Type B pancreatic cell (in vitro differentiated cells): ENCODE data around the gene SMAD7. TPM values are rescaled to one million over a fixed set of nuclear protein-coding genes. Genes with fewer than 3 reads are reported as not detected.

Experiments
- DNase-seq: peaks from one replicate; pipeline ENCODE4 v3.0.0; 2021; ENCODE audit warnings: mixed read lengths; ENCODE audit not compliant: unreplicated experiment; ENCODE audit errors: extremely low spot score
- H3K27ac Mint-ChIP-seq: 2 replicates; pipeline ENCODE4 v1.8.0; 2021; ENCODE audit warnings: mild to moderate bottlenecking, mixed read lengths
- H3K27me3 Mint-ChIP-seq: 2 replicates; pipeline ENCODE4 v1.8.0; 2021; ENCODE audit warnings: mixed read lengths
- H3K36me3 Mint-ChIP-seq: 2 replicates; pipeline ENCODE4 v1.8.0; 2021; ENCODE audit warnings: mixed read lengths
- H3K4me1 Mint-ChIP-seq: one replicate; pipeline ENCODE4 v1.8.0; 2021; ENCODE audit warnings: mixed read lengths; ENCODE audit not compliant: unreplicated experiment
- H3K4me3 Mint-ChIP-seq: 2 replicates; pipeline ENCODE4 v1.8.0; 2021; ENCODE audit warnings: mild to moderate bottlenecking, mixed read lengths
- H3K9me3 Mint-ChIP-seq: 2 replicates; pipeline ENCODE4 v1.8.0; 2021; ENCODE audit warnings: mixed read lengths
- CTCF ChIP-seq: fragments of 200-600 bp; sonication (generic); conservative IDR thresholded peaks from 2 replicates; pipeline ENCODE4 v1.5.0; 2021; ENCODE audit warnings: antibody characterized with exemption, mild to moderate bottlenecking
- total RNA-seq: library from RNA; stranded (reverse); gene quantifications from 2 replicates; pipeline ENCODE4 v1.2.1, GENCODE V29; 2021; ENCODE audit warnings: low replicate concordance

The SMAD7 gene
- total RNA-seq, 1 donor from 2014 or later: 17.8 TPM

DNA sequence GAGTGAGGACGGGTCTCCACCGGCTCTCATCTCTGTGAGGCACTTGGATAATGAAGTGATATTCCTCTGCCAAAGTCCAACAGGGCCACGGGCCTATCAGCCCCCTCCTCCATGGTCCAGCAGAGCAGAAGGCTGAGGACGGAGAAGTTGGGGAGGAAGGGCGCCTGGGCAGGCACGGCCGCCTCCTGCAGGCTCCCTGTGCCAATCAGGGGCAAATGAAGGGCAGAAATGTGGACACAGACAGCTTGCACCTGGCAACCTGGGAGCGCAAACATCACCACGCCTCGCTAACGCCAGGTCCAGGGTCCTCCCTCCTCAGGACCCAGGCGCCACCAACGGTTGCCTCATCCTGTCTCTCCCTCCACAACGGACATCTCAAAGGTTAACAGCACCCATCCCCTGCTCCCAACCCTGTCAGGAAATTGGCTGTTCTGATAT is 24.3 kb downstream of the SMAD7 start:
- no peak for TF ChIP-seq CTCF
- Mint-ChIP-seq H3K36me3 (peaks cover 13% of the 10 kb centered on the region), H3K27me3 (no peaks in the 10 kb centered on the region), H3K4me1 (peaks cover 76% of the 10 kb centered on the region), H3K4me3 (no peak overlapping the region), H3K27ac (peak overlapping the region; percentile 62), H3K9me3 (no peaks in the 10 kb centered on the region)
- DNase-seq: no peak

GRCh38 chr18:48925491-48925780 is 25.3 kb downstream of the SMAD7 start:
- H3K9me3 Mint-ChIP-seq: no peaks in the 10 kb centered on the region

DNA sequence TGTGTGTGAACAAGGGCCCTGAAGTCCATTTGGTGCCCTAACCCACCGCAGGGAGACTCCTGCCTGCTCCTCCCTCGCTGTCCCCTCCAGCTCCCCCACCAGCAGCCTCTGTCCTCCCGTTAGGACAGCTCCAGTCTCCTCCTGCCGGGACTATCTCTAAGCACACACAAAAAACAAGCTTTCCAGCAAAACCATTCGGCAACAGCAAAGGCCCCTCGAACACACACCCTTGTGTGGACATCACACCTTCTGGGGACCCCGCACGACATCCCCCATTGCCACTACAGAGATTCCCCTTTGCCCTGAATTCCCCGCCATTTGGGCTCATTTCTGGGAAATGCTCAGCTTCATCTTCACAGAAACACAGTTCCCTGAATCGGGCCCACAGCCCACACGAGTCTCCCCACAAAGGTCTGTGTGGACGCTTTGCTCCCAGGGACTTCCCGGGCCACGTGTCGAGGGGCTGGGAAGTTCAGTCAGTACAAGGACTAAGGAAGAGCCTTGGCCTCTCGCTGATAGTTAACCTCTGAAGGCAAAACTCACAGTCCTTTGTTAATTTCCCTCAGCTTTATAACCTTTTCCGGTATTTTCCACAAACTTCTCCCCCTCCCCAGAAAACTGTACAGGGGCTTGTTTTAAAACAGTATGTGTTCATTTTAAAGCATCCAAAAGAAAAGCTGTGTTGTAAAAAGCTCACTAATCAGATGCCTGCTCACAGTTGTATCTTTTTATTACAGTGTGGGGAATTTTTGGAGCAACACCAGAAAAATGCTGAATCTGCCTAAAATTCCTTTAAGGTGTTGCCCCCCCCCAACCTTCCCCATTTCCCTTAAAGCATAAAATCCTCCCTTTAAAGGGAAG is 25.9 kb downstream of the SMAD7 start:
- H3K4me1 Mint-ChIP-seq: peaks cover 73% of the 10 kb centered on the region
- no peaks in the 10 kb centered on the region for H3K27me3 Mint-ChIP-seq
- H3K4me3 Mint-ChIP-seq: peak overlapping the region; percentile 61
- no peak for TF ChIP-seq CTCF
- no peaks in the 10 kb centered on the region for H3K9me3 Mint-ChIP-seq
- peak overlapping the region; percentile 29 for H3K27ac Mint-ChIP-seq
- peaks cover 19% of the 10 kb centered on the region for H3K36me3 Mint-ChIP-seq
- DNase-seq: no peak

More at GRCh38 chr18:48925491-48925780, 25.3 kb downstream of the SMAD7 start:
- H3K27ac Mint-ChIP-seq: peak overlapping the region; percentile 29
- peaks cover 74% of the 10 kb centered on the region for H3K4me1 Mint-ChIP-seq
- H3K4me3 Mint-ChIP-seq: peak overlapping the region; percentile 44
- no peak for TF ChIP-seq CTCF
- H3K36me3 Mint-ChIP-seq: peaks cover 15% of the 10 kb centered on the region
- H3K27me3 Mint-ChIP-seq: no peaks in the 10 kb centered on the region
- no peak for DNase-seq

DNA sequence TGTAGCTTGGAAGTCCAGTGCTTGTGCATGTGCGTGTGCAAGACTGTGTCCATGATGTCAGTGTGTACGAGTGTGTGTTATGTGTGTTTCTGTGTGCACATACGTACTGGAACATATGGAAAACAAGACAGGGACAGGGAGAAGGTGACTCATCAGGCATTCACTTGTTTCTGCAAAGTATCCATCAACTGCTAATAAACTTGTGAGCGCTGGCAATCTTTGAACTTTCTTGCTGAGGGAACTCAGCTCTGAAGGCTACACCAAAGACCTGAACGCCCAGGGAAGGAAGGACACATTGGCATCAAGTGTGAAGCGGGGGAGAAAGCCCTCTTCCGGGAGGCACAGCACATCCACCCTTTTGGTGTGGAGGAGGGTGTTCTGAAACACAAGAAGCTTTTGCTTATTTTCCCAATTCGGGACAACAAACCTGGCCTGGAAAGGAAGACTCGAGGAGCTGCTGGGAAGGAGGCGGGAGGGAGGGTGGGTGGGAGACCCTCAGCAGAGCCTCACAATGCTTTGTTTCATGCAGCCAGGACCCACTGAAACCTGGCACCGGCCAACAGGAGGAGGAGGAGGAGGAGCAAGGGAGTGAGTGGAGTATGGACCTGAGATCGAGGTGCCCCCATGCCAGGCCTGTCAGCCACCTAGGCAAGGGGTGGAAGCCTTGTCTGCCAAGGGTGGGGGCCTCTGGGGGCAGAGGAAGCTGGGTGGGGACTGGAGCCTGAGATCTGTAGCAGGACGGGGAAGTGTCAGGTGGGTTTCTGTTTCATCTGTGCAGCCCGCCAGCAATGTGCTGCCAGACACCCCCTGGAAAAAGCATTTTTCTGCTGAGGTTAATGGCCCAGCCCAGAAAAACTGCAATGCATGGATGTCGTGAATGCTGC is 26.8 kb downstream of the SMAD7 start:
- DNase-seq: no peak
- Mint-ChIP-seq H3K36me3 (peaks cover 23% of the 10 kb centered on the region), H3K27me3 (no peaks in the 10 kb centered on the region), H3K4me3 (peak overlapping the region; percentile 65), H3K9me3 (no peaks in the 10 kb centered on the region), H3K27ac (peak overlapping the region; percentile 82), H3K4me1 (peaks cover 64% of the 10 kb centered on the region)
- no peak for TF ChIP-seq CTCF

- no peak for DNase-seq
- no peak for TF ChIP-seq CTCF
- H3K27me3 Mint-ChIP-seq: no peaks in the 10 kb centered on the region
- H3K9me3 Mint-ChIP-seq: no peaks in the 10 kb centered on the region
- peaks cover 23% of the 10 kb centered on the region for H3K36me3 Mint-ChIP-seq
- peaks cover 55% of the 10 kb centered on the region for H3K4me1 Mint-ChIP-seq
- peak overlapping the region; percentile 82 for H3K27ac Mint-ChIP-seq
- peak overlapping the region; percentile 71 for H3K4me3 Mint-ChIP-seq
These were observed 27.7 kb downstream of the SMAD7 start for GRCh38 chr18:48922801-48923730.
